Measurements from ENCODE around the gene CYP4B1.

CYP4B1 gene

GRCh38 chr1:46805755-46806154 lies 6.9 kb downstream of the CYP4B1 start:
- Histone ChIP-seq H3K27me3 (ENCODE audit: control insufficient read depth in 1 of 2, insufficient read depth in 2 of 2, low read length in 2 of 2) (peaks cover 0 to 2% of the 10 kb centered on the region in 2 donors), H3K36me3 (ENCODE audit: control insufficient read depth in 1 of 2, insufficient read depth in 2 of 2, low read length in 2 of 2) (no peaks in the 10 kb centered on the region), H3K4me3 (ENCODE audit: low read depth in 1 of 2, low read length in 2 of 2) (no peak overlapping the region), H3K9me3 (ENCODE audit: control insufficient read depth in 1 of 2, low read length in 2 of 2) (no peaks in the 10 kb centered on the region), H3K27ac (ENCODE audit: low read depth, low read length) (no peak overlapping the region), H3K4me1 (ENCODE audit: control insufficient read depth in 1 of 2, insufficient read depth in 2 of 2, low read length in 2 of 2) (peaks cover 14 to 24% of the 10 kb centered on the region in 2 donors), H3K9ac (ENCODE audit: low read depth in 1 of 2, low read length in 2 of 2) (no peak overlapping the region)

DNA sequence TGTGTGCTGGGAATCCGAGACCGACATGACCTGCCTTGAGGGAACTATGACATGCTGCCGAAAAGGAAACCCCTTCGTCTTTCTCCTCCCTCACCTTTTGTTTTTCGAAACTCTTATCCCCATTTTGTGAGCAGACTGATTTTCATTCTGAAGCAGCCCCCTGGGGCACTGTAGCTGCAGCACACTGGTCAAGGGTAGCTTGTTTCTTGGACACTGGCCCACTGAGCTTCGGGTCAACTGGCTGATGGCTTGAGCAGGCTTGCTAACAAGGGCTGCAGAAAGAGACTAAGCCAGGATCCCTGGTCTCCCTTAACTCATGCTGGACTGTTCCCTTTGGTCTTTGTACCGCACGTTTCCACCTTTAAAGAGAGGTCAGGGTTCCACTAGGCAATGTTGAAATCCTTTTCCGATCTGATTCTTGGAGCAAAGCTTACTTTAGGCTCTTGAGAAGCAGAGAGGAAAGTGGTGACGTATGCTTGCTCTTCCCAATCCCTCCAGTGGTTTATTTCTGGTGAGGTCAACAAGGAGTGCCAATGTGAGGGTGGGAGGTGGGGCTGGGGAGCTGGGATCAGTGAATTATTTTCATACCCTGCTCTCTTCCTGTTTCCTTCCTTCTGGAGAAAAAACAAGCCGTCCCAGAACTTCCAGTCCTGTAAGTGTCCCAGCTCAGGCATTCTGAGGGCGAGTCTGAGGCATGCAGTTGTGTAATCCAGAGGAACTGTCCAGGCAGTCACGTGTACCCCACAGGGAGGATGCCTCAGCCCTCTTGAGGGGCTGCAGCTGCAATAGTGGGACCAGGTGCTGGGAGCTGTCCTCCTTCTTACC lies 7.6 kb downstream of the CYP4B1 start:
- Histone ChIP-seq H3K9ac (ENCODE audit: low read depth in 1 of 2, low read length in 2 of 2) (peak overlapping the region in 1 of 2 donors; percentile 18), H3K27ac (ENCODE audit: low read depth, low read length) (no peak overlapping the region), H3K4me3 (ENCODE audit: low read depth in 1 of 2, low read length in 2 of 2) (no peak overlapping the region), H3K36me3 (ENCODE audit: control insufficient read depth in 1 of 2, insufficient read depth in 2 of 2, low read length in 2 of 2) (no peaks in the 10 kb centered on the region), H3K4me1 (ENCODE audit: control insufficient read depth in 1 of 2, insufficient read depth in 2 of 2, low read length in 2 of 2) (peaks cover 14 to 24% of the 10 kb centered on the region in 2 donors), H3K9me3 (ENCODE audit: control insufficient read depth in 1 of 2, low read length in 2 of 2) (no peaks in the 10 kb centered on the region), H3K27me3 (ENCODE audit: control insufficient read depth in 1 of 2, insufficient read depth in 2 of 2, low read length in 2 of 2) (peaks cover 0 to 2% of the 10 kb centered on the region in 2 donors)

DNA sequence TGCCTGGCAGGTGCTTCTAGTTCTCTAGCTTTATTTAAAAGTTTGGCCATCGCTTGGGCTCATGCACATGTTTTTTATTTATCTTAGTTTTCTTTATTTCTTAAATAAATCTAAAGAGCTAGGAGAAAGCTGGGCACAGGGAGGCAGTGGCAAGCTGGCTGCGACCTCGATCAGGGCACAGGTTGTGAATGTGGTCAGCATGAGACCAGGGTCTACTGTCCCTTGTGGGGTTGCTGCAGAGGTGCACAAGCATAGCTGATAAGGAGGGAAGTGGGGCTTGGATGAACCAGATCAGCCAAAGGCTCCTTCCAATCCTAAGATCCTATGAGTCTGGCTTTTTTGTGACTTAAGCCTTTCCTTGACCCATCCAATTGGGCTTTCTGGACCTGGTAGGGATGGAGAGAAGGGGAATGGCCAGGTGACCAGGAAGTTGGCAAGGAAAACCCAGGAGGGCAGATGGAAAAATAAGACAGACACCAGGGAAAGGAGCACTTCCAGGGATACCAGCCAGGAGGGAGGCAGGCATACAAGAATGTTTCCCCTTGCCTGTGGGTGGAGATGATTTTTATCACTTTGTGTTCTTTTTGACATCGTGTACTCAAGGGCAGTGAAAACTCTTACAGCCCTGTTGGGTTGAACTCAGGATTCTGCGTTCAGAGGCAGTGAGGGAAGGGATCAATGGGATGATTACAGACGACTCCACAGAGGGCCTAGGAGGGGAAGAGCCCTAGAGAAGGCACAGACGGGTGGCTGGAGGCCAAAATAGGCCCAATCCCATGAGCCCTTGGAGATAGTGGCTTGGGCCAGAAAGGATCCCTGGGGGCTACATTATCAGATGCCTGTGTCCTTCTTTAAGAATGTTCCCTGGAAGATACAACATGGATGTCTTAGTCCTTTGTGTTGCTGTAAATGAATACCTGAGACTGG lies 8.5 kb downstream of the CYP4B1 start:
- Histone ChIP-seq H3K4me3 (ENCODE audit: low read depth in 1 of 2, low read length in 2 of 2) (no peak overlapping the region), H3K27me3 (ENCODE audit: control insufficient read depth in 1 of 2, insufficient read depth in 2 of 2, low read length in 2 of 2) (peaks cover 0 to 2% of the 10 kb centered on the region in 2 donors), H3K4me1 (ENCODE audit: control insufficient read depth in 1 of 2, insufficient read depth in 2 of 2, low read length in 2 of 2) (peaks cover 14 to 17% of the 10 kb centered on the region in 2 donors), H3K27ac (ENCODE audit: low read depth, low read length) (no peak overlapping the region), H3K36me3 (ENCODE audit: control insufficient read depth in 1 of 2, insufficient read depth in 2 of 2, low read length in 2 of 2) (no peaks in the 10 kb centered on the region), H3K9ac (ENCODE audit: low read depth in 1 of 2, low read length in 2 of 2) (no peak overlapping the region), H3K9me3 (ENCODE audit: control insufficient read depth in 1 of 2, low read length in 2 of 2) (no peaks in the 10 kb centered on the region)

- H3K9me3 ChIP-seq (ENCODE audit: control insufficient read depth in 1 of 2, low read length in 2 of 2) = no peaks in the 10 kb centered on the region
- H3K9ac ChIP-seq (ENCODE audit: low read depth in 1 of 2, low read length in 2 of 2) = no peak overlapping the region
- no peak overlapping the region for H3K27ac ChIP-seq (ENCODE audit: low read depth, low read length)
- no peak overlapping the region for H3K4me3 ChIP-seq (ENCODE audit: low read depth in 1 of 2, low read length in 2 of 2)
- no peaks in the 10 kb centered on the region for H3K36me3 ChIP-seq (ENCODE audit: control insufficient read depth in 1 of 2, insufficient read depth in 2 of 2, low read length in 2 of 2)
- H3K27me3 ChIP-seq (ENCODE audit: control insufficient read depth in 1 of 2, insufficient read depth in 2 of 2, low read length in 2 of 2) = peaks cover 0 to 2% of the 10 kb centered on the region in 2 donors
- H3K4me1 ChIP-seq (ENCODE audit: control insufficient read depth in 1 of 2, insufficient read depth in 2 of 2, low read length in 2 of 2) = peaks cover 14 to 16% of the 10 kb centered on the region in 2 donors
These were observed 10.2 kb downstream of the CYP4B1 start for GRCh38 chr1:46809071-46809470.

DNA sequence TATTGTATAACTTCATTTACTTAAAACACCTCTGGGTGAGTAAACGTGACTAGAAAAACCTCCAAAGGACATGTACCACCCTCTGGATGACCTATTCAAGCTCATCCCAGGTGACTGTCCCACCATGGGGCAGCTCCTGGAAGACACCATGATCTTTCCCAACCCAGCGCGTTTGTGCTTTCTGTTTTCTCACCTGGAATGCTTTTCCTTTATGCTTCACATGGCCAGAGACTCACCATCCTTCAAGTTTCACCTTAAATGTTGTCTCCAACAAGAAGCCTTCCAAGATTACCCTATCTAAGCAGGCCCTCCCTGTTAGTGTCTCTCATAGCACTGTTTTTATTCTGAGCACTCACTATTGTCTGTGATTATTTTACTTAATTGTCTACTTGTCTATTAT lies 11.1 kb downstream of the CYP4B1 start:
- Histone ChIP-seq H3K4me3 (ENCODE audit: low read depth in 1 of 2, low read length in 2 of 2) (no peak overlapping the region), H3K9ac (ENCODE audit: low read depth in 1 of 2, low read length in 2 of 2) (no peak overlapping the region), H3K27ac (ENCODE audit: low read depth, low read length) (no peak overlapping the region)

DNA sequence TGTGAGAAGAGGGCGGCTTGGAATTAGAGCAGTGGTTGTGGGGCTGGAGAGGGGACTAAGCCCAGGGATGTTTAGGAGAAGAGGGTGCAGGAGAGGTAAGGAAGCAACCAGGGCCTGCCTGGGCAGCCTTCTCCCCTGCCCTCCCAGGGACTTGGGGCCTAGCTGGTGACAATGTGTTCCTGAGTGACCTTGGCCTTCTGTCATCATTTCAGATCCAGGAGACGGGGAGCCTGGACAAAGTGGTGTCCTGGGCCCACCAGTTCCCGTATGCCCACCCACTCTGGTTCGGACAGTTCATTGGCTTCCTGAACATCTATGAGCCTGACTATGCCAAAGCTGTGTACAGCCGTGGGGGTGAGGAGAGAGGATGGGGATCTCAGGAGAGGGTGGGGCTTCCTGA lies 11.8 kb downstream of the CYP4B1 start:
- no peaks in the 10 kb centered on the region for H3K36me3 ChIP-seq (ENCODE audit: control insufficient read depth in 1 of 2, insufficient read depth in 2 of 2, low read length in 2 of 2)
- no peak overlapping the region for H3K27ac ChIP-seq (ENCODE audit: low read depth, low read length)
- no peak overlapping the region for H3K4me3 ChIP-seq (ENCODE audit: low read depth in 1 of 2, low read length in 2 of 2)
- H3K27me3 ChIP-seq (ENCODE audit: control insufficient read depth in 1 of 2, insufficient read depth in 2 of 2, low read length in 2 of 2) = peaks cover 0 to 2% of the 10 kb centered on the region in 2 donors
- no peak overlapping the region for H3K9ac ChIP-seq (ENCODE audit: low read depth in 1 of 2, low read length in 2 of 2)
- H3K4me1 ChIP-seq (ENCODE audit: control insufficient read depth in 1 of 2, insufficient read depth in 2 of 2, low read length in 2 of 2) = peaks cover 14 to 16% of the 10 kb centered on the region in 2 donors
- no peaks in the 10 kb centered on the region for H3K9me3 ChIP-seq (ENCODE audit: control insufficient read depth in 1 of 2, low read length in 2 of 2)

More for the DNA sequence above, 11.1 kb downstream of the CYP4B1 start:
- H3K4me1 ChIP-seq (ENCODE audit: control insufficient read depth in 1 of 2, insufficient read depth in 2 of 2, low read length in 2 of 2) = peaks cover 14 to 16% of the 10 kb centered on the region in 2 donors
- H3K9me3 ChIP-seq (ENCODE audit: control insufficient read depth in 1 of 2, low read length in 2 of 2) = no peaks in the 10 kb centered on the region
- H3K27me3 ChIP-seq (ENCODE audit: control insufficient read depth in 1 of 2, insufficient read depth in 2 of 2, low read length in 2 of 2) = peaks cover 0 to 2% of the 10 kb centered on the region in 2 donors
- H3K36me3 ChIP-seq (ENCODE audit: control insufficient read depth in 1 of 2, insufficient read depth in 2 of 2, low read length in 2 of 2) = no peaks in the 10 kb centered on the region

DNA sequence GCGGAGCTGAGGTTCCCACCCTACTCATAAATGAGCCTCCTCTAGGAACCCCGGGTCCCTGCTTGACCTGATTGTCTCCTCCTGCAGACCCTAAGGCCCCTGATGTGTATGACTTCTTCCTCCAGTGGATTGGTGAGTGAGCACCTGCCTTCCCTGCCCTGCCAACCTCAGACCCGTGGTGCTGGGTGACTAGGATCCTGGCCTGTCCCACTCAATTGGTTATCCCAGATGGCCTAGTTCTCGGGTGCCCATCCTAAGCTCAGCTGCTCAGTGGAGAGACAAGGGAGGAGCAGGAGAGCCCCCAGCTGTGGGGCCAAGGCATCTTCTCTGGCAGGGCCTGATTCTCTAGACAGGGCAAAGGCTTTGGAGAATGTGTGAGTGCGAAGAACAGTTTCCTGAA lies 12.2 kb downstream of the CYP4B1 start:
- Histone ChIP-seq H3K9me3 (ENCODE audit: control insufficient read depth in 1 of 2, low read length in 2 of 2) (no peaks in the 10 kb centered on the region), H3K4me1 (ENCODE audit: control insufficient read depth in 1 of 2, insufficient read depth in 2 of 2, low read length in 2 of 2) (peaks cover 11 to 12% of the 10 kb centered on the region in 2 donors), H3K27ac (ENCODE audit: low read depth, low read length) (no peak overlapping the region), H3K4me3 (ENCODE audit: low read depth in 1 of 2, low read length in 2 of 2) (no peak overlapping the region), H3K27me3 (ENCODE audit: control insufficient read depth in 1 of 2, insufficient read depth in 2 of 2, low read length in 2 of 2) (peaks cover 0 to 2% of the 10 kb centered on the region in 2 donors), H3K36me3 (ENCODE audit: control insufficient read depth in 1 of 2, insufficient read depth in 2 of 2, low read length in 2 of 2) (no peaks in the 10 kb centered on the region), H3K9ac (ENCODE audit: low read depth in 1 of 2, low read length in 2 of 2) (no peak overlapping the region)

- H3K9me3 ChIP-seq (ENCODE audit: control insufficient read depth in 1 of 2, low read length in 2 of 2) = no peaks in the 10 kb centered on the region
- H3K27ac ChIP-seq (ENCODE audit: low read depth, low read length) = no peak overlapping the region
- no peaks in the 10 kb centered on the region for H3K36me3 ChIP-seq (ENCODE audit: control insufficient read depth in 1 of 2, insufficient read depth in 2 of 2, low read length in 2 of 2)
- H3K4me3 ChIP-seq (ENCODE audit: low read depth in 1 of 2, low read length in 2 of 2) = no peak overlapping the region
- H3K9ac ChIP-seq (ENCODE audit: low read depth in 1 of 2, low read length in 2 of 2) = no peak overlapping the region
- no peaks in the 10 kb centered on the region for H3K4me1 ChIP-seq (ENCODE audit: control insufficient read depth in 1 of 2, insufficient read depth in 2 of 2, low read length in 2 of 2)
- H3K27me3 ChIP-seq (ENCODE audit: control insufficient read depth in 1 of 2, insufficient read depth in 2 of 2, low read length in 2 of 2) = no peaks in the 10 kb centered on the region
These were observed 13.5 kb downstream of the CYP4B1 start for GRCh38 chr1:46812065-46812963.

DNA sequence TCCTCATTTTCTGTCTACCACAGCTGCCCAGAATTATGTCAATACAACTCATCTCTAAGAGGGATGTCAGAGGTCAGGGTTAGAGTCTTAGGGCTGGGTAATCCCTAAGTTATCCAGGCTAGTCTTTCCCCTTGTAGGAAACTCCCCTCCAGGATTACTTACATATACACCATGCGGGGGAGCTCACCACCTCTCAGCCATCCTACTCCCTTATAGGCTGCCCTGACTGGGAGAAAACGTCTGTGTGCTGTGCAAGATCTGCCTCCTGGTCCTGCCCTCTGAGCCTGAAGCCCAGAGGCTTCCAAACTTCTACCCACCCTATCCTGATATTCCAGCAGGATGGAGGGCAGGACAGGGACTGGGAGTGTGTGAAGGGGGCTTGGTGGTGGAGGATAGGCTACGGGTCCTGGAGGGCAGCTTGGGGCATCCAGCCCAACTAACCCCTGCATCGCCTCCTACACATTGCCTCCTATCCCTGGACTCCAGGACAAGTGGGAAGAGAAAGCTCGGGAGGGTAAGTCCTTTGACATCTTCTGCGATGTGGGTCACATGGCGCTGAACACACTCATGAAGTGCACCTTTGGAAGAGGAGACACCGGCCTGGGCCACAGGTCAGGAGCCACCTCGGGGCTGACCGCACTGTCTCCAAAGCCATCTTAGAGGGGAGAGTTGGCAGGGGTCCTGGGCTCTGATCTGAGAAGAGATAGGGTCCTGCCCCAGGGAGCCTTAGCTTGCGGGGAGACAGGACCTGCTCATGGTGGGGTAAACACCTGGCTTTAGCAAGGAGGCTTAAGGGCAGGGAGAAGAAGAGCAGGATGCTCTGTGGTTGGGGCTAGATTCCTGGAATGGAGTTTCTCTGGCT lies 14.4 kb downstream of the CYP4B1 start:
- Histone ChIP-seq H3K4me3 (ENCODE audit: low read depth in 1 of 2, low read length in 2 of 2) (no peak overlapping the region), H3K27ac (ENCODE audit: low read depth, low read length) (no peak overlapping the region), H3K9ac (ENCODE audit: low read depth in 1 of 2, low read length in 2 of 2) (no peak overlapping the region), H3K36me3 (ENCODE audit: control insufficient read depth in 1 of 2, insufficient read depth in 2 of 2, low read length in 2 of 2) (no peaks in the 10 kb centered on the region), H3K27me3 (ENCODE audit: control insufficient read depth in 1 of 2, insufficient read depth in 2 of 2, low read length in 2 of 2) (no peaks in the 10 kb centered on the region), H3K4me1 (ENCODE audit: control insufficient read depth in 1 of 2, insufficient read depth in 2 of 2, low read length in 2 of 2) (no peaks in the 10 kb centered on the region), H3K9me3 (ENCODE audit: control insufficient read depth in 1 of 2, low read length in 2 of 2) (no peaks in the 10 kb centered on the region)
